Endothelial cell of hepatic sinusoid (primary cell): ENCODE data around the gene PAQR5.

Source experiments
- in situ Hi-C: cut with HindIII; loops from 2 replicates; pipeline ENCODE4 v1.10.0; 2017; ENCODE audit warnings: low sequenced_read_pairs

The PAQR5 gene

DNA sequence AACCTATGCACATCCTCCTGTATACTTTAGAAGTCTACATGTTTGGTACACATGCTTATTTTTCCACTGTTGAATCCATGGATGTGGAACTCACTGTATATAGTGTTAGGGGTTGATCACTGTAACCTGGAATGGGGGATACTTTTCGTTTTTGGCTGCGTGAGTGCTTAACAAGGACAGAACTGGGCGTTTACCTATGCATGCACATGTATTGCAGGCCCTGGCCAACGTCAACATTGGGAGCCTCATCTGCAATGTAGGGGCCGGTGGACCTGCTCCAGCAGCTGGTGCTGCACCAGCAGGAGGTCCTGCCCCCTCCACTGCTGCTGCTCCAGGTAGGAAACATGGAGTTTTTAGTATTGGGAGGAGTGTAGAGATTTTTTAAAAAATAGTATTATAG lies 156.2 kb downstream of the PAQR5 start:
- in situ Hi-C loops = no loop called here

DNA sequence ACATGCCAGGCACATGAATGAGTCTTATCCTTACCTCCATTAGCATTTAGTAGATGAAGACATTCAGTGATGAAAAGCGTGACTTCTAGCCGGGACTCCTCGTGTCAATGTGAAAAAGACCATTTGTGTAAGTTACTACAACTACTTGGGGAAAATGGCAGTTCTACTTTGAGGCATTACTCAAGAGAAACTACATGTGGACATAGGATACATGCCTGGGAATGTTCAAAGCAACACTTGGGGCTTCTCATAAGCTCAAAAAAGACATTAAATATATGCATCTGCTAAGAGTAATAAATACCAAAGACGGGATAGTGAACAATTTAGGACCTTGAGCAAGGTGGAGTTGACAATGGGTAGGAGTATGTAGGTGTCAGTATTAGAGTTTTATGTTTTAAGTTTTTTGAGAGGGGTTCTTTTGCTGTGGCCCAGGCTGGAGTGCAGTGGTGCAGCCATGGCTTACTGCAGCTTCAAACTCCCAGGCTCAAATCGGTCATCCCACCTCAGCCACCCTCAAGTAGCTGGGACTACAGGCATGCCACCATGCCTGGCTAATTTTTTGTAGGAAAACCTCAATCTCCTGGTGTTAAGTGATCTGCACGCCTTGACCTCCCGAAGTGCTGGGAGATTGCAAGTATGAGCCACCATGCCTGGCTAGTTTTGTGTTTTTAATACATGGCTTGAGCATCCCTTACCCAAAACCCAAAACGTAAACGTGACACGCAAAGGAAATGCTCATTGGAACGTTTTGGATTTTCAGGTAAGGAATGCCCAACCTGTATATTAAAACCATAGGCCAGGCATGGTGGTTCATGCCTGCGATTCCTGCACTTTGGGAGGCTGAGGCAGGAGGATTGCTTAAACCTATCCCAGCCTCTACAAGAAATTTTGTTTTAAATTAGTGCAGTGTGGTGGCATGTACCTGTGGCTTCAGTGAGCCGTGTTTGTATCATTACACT lies 157.8 kb downstream of the PAQR5 start:
- in situ Hi-C loops = no loop called here
